K562 (cell line): Measurements from ENCODE around the gene CDCA3.

Experiments
- CEBPB ChIP-seq: fragments of 450-650 bp; IDR thresholded peaks from 2 replicates; pipeline ENCODE4 v1.6.1; 2016; ENCODE audit warnings: missing genetic modification characterization, missing compliant biosample characterization
- DPF2 ChIP-seq: fragments of 450-650 bp; IDR thresholded peaks from 2 replicates; pipeline ENCODE4 v1.6.1; 2016
- TBP ChIP-seq: optimal IDR thresholded peaks from 2 replicates; pipeline ENCODE3; 2011; ENCODE audit warnings: low read depth, low read length, improper control_type of control experiment
- ZNF707 ChIP-seq: fragments of 250-450 bp; sonication (Bioruptor Pico); conservative IDR thresholded peaks from 2 replicates; pipeline ENCODE4 v1.8.0; 2022; ENCODE audit warnings: inconsistent platforms, mild to moderate bottlenecking, moderate library complexity
- TF ChIP-seq, protein P1 (sequence below), 3 experiments: IDR thresholded peaks in 2 of 3; conservative IDR thresholded peaks in 1 of 3; 2 replicates each; pipeline ENCODE4 v1.5.1; 2011 to 2012; ENCODE audit warnings: low read length in 3 of 3, mild to moderate bottlenecking in 3 of 3, control low read depth in 2 of 3, improper control_type of control experiment in 1 of 3, inconsistent platforms in 1 of 3, low read depth in 1 of 3, mixed read lengths in 1 of 3, moderate library complexity in 1 of 3; ENCODE audit not compliant: insufficient read depth in 2 of 3

DNA sequence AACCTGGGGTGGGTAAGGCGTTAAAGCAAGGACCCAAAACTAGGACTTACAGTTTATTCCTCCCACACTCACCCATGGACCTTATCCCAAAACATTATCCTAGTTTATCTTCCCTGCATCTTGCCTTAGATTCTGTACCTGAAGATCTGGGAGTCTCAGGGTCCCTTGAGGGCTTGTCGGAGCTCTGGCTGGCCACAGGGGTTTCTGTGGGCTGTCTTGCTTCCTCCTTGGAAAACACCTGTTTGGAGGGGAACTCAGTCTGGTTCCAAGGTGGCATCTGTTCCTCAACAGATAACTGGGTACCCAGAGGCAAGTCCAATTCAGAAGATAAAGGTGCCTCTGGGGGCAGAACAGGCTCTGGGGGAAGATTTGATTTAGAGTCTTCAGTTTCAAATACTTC lies 1.7 kb downstream of the CDCA3 start:
- no peak for TF ChIP-seq TBP
- TF ChIP-seq, protein P1, sequence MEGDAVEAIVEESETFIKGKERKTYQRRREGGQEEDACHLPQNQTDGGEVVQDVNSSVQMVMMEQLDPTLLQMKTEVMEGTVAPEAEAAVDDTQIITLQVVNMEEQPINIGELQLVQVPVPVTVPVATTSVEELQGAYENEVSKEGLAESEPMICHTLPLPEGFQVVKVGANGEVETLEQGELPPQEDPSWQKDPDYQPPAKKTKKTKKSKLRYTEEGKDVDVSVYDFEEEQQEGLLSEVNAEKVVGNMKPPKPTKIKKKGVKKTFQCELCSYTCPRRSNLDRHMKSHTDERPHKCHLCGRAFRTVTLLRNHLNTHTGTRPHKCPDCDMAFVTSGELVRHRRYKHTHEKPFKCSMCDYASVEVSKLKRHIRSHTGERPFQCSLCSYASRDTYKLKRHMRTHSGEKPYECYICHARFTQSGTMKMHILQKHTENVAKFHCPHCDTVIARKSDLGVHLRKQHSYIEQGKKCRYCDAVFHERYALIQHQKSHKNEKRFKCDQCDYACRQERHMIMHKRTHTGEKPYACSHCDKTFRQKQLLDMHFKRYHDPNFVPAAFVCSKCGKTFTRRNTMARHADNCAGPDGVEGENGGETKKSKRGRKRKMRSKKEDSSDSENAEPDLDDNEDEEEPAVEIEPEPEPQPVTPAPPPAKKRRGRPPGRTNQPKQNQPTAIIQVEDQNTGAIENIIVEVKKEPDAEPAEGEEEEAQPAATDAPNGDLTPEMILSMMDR (IDR thresholded peaks at IDR 0.05 in 2 of 3, conservative IDR thresholded peaks at IDR 0.05 in 1 of 3; ENCODE audit: insufficient read depth in 2 of 3, low read depth in 1 of 3, low read length in 3 of 3), result no peak
- TF ChIP-seq CEBPB (tag), result no peak
- TF ChIP-seq DPF2, result no peak
- no peak for TF ChIP-seq ZNF707 (CRISPR knock-in tag)
